Measurements from ENCODE around the gene CCDC9. TPM values are rescaled to one million over a fixed set of nuclear protein-coding genes. Genes with fewer than 3 reads are reported as not detected.

CCDC9 gene
- total and polyA plus RNA-seq, 2 of the 13 experiments (the other 11 are each of a cell fraction or from before 2014, with no cell fraction given): 2.9 to 6.3 TPM

- TF ChIP-seq THYN1 (CRISPR knock-in tag; IDR thresholded peaks at IDR 0.05; ENCODE audit: borderline replicate concordance, low read depth) (no peak), PAF1 (CRISPR knock-in tag; IDR thresholded peaks at IDR 0.05) (no peak), ZNF3 (CRISPR knock-in tag; IDR thresholded peaks at IDR 0.05) (no peak; the same call in 1 of the 2 replicates), AGO2 (optimal IDR thresholded peaks at IDR 0.05; ENCODE audit: low read depth, low read length) (peak; percentile 61), KDM4B (CRISPR knock-in tag; IDR thresholded peaks at IDR 0.05) (no peak), KIAA2018 (CRISPR knock-in tag; IDR thresholded peaks at IDR 0.05; ENCODE audit: borderline replicate concordance) (no peak), CBX1 (IDR thresholded peaks at IDR 0.05; ENCODE audit: low read depth) (peak; percentile 9), NFIB (CRISPR knock-in tag; IDR thresholded peaks at IDR 0.05; ENCODE audit: borderline replicate concordance) (no peak), KAT8 (CRISPR knock-in tag; IDR thresholded peaks at IDR 0.05) (0 out of 2 replicates have a peak, but pooled peaks have one; percentile 31), NKX3-1 (CRISPR knock-in tag; IDR thresholded peaks at IDR 0.05) (0 out of 2 replicates have a peak, but pooled peaks have one; percentile 59), ZNF784 (CRISPR knock-in tag; IDR thresholded peaks at IDR 0.05; ENCODE audit: borderline replicate concordance) (no peak; the same call in 1 of the 2 replicates), THAP9 (CRISPR knock-in tag; IDR thresholded peaks at IDR 0.05; ENCODE audit: borderline replicate concordance) (0 out of 2 replicates have a peak, but pooled peaks have one; percentile 42), PCBP1 (IDR thresholded peaks at IDR 0.05; ENCODE audit: borderline replicate concordance, low read depth, low read length) (no peak), ZKSCAN1 (IDR thresholded peaks at IDR 0.05; ENCODE audit: low read length) (no peak), ZNF792 (CRISPR knock-in tag; IDR thresholded peaks at IDR 0.05) (0 out of 2 replicates have a peak, but pooled peaks have one; percentile 34), ZGPAT (CRISPR knock-in tag; IDR thresholded peaks at IDR 0.05) (no peak)
Observed at GRCh38 chr19:47231215-47232054, 24.9 kb upstream of the CCDC9 start (continued).
